22Rv1 (cell line): ENCODE data around the gene NUDT22.
A peak's percentile ranks its signal among the peaks of the same experiment; 100 is the strongest.

Experiments
- H3K27ac ChIP-seq: fragments of 450-650 bp; 2 replicates; pipeline ENCODE4 v1.5.1; 2017
- ZFX ChIP-seq: fragments of 450-650 bp; IDR thresholded peaks from 2 replicates; pipeline ENCODE4 v1.6.1; 2017; ENCODE audit warnings: antibody characterized with exemption, borderline replicate concordance
- TF ChIP-seq, protein P1 (sequence below): fragments of 450-650 bp; IDR thresholded peaks from 2 replicates; pipeline ENCODE4 v1.5.1; 2017; ENCODE audit warnings: mild to moderate bottlenecking

Gene NUDT22

DNA sequence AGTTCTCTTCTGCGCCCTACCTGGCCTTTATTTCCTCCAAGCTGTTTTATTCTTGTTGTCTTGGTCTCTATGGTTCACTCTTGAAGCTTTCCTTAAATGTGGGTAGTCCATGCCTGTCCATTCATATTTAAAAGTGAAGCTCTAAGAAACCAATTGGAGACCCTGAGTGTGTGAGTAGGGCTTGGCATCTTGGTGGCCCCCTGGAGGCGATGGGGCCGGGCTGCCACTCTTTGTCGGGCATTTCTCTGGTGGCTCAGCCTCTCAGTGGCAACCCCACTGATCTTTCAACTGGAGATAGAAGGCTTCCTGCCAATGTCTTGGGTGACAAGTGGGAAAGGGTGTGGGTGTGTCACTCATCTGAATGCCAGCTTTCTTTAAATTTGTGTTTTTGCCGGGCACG lies 9.2 kb upstream of the NUDT22 start:
- no peak overlapping the region for H3K27ac ChIP-seq
- TF ChIP-seq, protein P1, sequence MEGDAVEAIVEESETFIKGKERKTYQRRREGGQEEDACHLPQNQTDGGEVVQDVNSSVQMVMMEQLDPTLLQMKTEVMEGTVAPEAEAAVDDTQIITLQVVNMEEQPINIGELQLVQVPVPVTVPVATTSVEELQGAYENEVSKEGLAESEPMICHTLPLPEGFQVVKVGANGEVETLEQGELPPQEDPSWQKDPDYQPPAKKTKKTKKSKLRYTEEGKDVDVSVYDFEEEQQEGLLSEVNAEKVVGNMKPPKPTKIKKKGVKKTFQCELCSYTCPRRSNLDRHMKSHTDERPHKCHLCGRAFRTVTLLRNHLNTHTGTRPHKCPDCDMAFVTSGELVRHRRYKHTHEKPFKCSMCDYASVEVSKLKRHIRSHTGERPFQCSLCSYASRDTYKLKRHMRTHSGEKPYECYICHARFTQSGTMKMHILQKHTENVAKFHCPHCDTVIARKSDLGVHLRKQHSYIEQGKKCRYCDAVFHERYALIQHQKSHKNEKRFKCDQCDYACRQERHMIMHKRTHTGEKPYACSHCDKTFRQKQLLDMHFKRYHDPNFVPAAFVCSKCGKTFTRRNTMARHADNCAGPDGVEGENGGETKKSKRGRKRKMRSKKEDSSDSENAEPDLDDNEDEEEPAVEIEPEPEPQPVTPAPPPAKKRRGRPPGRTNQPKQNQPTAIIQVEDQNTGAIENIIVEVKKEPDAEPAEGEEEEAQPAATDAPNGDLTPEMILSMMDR = no peak
- no peak for TF ChIP-seq ZFX

DNA sequence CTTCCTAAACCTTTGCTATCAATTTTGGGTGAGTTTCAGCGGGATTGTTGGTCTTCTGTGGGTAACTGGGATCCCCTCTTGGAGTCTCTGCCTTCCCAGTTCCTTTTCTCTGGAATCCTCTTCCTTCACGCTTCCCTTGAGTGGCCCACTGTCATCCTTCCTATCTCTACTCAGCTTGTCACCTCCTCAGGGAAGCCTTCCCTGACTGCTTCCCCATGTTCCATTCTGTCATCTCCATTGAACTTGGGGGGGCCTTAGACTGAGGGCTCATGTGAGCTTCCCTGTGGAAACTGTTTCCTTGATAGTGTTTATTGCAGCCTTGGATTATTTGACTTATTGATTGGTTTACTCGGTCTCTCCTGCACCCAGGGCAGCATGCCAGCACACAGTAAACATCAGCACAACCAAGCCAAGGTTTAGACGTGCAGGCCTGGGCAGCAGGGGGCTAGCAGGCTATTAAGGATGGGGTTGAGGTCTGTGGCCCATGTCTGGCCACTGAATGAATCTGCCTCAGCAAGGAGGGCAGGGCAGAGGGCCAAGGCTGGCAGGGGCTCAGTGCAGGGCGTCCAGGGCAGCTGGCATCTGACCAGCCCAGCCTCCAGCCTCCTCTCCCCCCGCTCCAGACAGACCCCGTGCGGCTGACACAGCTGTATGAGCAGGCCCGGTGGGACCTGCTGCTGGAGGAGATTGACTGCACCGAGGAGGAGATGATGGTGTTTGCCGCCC lies 7.3 kb upstream of the NUDT22 start:
- TF ChIP-seq, protein P1 = no peak
- no peak for TF ChIP-seq ZFX
- H3K27ac ChIP-seq = peak overlapping the region; percentile 95

DNA sequence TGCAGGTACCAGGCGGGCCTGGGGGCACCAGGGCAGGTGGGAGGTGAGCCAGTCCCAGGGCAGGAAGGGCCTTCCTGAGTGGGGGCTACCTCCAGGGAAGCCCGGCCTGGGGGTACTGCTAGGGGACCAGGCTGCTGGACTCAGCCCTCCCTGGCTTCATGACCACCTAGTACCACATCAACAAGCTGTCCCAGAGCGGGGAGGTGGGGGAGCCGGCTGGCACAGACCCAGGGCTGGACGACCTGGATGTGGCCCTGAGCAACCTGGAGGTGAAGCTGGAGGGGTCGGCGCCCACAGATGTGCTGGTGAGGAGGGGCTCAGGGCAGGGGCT lies 6.8 kb upstream of the NUDT22 start:
- TF ChIP-seq, protein P1 = no peak
- TF ChIP-seq ZFX = no peak
- peak overlapping the region; percentile 95 for H3K27ac ChIP-seq

DNA sequence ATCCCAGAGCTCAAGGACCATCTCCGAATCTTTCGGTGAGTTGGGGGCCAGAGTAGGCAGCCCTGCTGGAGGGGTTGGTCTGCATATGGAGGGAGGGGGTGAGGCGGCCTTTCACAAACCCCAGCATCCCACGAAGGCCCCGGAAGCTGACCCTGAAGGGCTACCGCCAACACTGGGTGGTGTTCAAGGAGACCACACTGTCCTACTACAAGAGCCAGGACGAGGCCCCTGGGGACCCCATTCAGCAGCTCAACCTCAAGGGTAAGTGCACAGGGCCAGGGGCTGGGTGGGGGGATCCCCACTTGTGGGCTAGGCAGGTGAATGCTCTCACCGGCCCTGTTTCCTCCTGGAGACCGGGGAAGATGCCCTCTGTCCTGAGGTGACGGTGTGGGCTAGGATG lies 6.3 kb upstream of the NUDT22 start:
- TF ChIP-seq ZFX = no peak
- TF ChIP-seq, protein P1 = no peak
- H3K27ac ChIP-seq = peak overlapping the region; percentile 95

DNA sequence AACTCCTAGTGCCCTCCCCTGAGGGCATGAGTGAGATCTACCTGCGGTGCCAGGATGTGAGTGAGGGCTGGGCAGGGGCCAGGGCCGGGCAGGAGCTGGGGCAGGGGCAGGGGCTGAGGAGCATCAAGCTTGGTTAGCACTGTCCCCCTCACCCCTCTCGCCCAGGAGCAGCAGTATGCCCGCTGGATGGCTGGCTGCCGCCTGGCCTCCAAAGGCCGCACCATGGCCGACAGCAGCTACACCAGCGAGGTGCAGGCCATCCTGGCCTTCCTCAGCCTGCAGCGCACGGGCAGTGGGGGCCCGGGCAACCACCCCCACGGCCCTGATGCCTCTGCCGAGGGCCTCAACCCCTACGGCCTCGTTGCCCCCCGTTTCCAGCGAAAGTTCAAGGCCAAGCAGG lies 5.8 kb upstream of the NUDT22 start:
- TF ChIP-seq, protein P1 = no peak
- TF ChIP-seq ZFX = no peak
- peak overlapping the region; percentile 95 for H3K27ac ChIP-seq

DNA sequence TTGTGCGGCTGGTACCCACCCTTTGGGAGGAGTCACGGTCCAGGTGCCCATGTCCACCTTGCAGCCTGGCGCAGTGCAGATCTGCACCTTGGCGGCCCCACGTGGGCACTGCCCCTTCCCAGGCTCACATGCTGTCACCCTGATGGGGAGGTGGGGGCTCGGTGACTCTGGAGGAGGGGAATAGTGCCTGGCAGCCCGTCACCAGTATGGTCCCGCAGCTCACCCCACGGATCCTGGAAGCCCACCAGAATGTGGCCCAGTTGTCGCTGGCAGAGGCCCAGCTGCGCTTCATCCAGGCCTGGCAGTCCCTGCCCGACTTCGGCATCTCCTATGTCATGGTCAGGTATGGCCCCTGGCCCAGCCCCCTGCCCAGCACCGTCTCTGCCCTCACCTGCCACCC lies 5.3 kb upstream of the NUDT22 start:
- TF ChIP-seq, protein P1 = no peak
- TF ChIP-seq ZFX = no peak

DNA sequence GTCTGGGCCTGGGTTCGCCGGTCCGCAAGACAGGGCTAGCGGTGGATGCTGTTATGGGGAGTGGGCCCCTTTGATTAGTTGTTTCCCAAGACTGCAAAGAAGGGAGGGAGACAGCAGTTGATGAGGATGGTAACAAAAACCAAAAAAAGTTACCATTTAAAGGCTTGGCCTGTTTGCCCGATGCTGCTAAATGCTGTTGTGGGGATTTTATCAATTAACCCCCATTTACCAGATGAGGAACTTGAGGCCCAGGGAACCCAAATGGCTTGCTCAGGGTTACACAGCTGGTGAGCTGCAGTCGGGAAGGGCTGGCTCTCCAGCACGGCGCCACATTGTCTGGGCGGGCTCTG lies 3.4 kb upstream of the NUDT22 start:
- TF ChIP-seq ZFX = no peak
- TF ChIP-seq, protein P1 = no peak
- peak overlapping the region; percentile 95 for H3K27ac ChIP-seq

More for the DNA sequence above, 5.3 kb upstream of the NUDT22 start:
- peak overlapping the region; percentile 95 for H3K27ac ChIP-seq
